ENCODE measurements around the gene SGMS1.

The SGMS1 gene

GRCh38 chr10:50422259-50422658 lies 201.5 kb downstream of the SGMS1 start:
- H3K27me3 Mint-ChIP-seq (ENCODE audit: low read depth) = peaks cover 5% of the 10 kb centered on the region

GRCh38 chr10:50421026-50421719 lies 202.6 kb downstream of the SGMS1 start:
- Mint-ChIP-seq H3K9me3 (no peaks in the 10 kb centered on the region), H3K4me3 (peak overlapping the region in 2 of 3 experiments; percentile 36), H3K27ac (peak overlapping the region in 1 of 3 experiments; percentile 63), H3K27me3 (ENCODE audit: low read depth) (peaks cover 5% of the 10 kb centered on the region), H3K36me3 (ENCODE audit: low read depth) (no peaks in the 10 kb centered on the region), H3K4me1 (peaks cover 5% of the 10 kb centered on the region)
- TF ChIP-seq CTCF (IDR thresholded peaks at IDR 0.05; ENCODE audit: unreplicated experiment in 3 of 3) = peak; percentile 52 to 66 (median 65)

More at GRCh38 chr10:50422259-50422658, 201.5 kb downstream of the SGMS1 start:
- TF ChIP-seq CTCF (IDR thresholded peaks at IDR 0.05; ENCODE audit: unreplicated experiment in 3 of 3) = no peak
- no peaks in the 10 kb centered on the region for H3K36me3 Mint-ChIP-seq (ENCODE audit: low read depth)
- no peaks in the 10 kb centered on the region for H3K9me3 Mint-ChIP-seq
- no peak overlapping the region for H3K27ac Mint-ChIP-seq
- H3K4me3 Mint-ChIP-seq = no peak overlapping the region
- peaks cover 5% of the 10 kb centered on the region for H3K4me1 Mint-ChIP-seq

GRCh38 chr10:50420196-50420595 lies 203.6 kb downstream of the SGMS1 start:
- no peak for TF ChIP-seq CTCF (IDR thresholded peaks at IDR 0.05; ENCODE audit: unreplicated experiment in 3 of 3)
- H3K9me3 Mint-ChIP-seq = no peaks in the 10 kb centered on the region

GRCh38 chr10:50419756-50420155 lies 204.0 kb downstream of the SGMS1 start:
- Mint-ChIP-seq H3K4me3 (no peak overlapping the region), H3K27me3 (ENCODE audit: low read depth) (peaks cover 5% of the 10 kb centered on the region), H3K9me3 (no peaks in the 10 kb centered on the region), H3K36me3 (ENCODE audit: low read depth) (no peaks in the 10 kb centered on the region), H3K4me1 (peaks cover 5% of the 10 kb centered on the region), H3K27ac (no peak overlapping the region)
- TF ChIP-seq CTCF (IDR thresholded peaks at IDR 0.05; ENCODE audit: unreplicated experiment in 3 of 3) = no peak

More at GRCh38 chr10:50420196-50420595, 203.6 kb downstream of the SGMS1 start:
- Mint-ChIP-seq H3K27ac (no peak overlapping the region), H3K4me3 (peak overlapping the region in 1 of 3 experiments; percentile 14), H3K4me1 (peaks cover 5% of the 10 kb centered on the region), H3K36me3 (ENCODE audit: low read depth) (no peaks in the 10 kb centered on the region), H3K27me3 (ENCODE audit: low read depth) (peaks cover 5% of the 10 kb centered on the region)

- no peaks in the 10 kb centered on the region for H3K9me3 Mint-ChIP-seq
- H3K4me1 Mint-ChIP-seq = peaks cover 5% of the 10 kb centered on the region
- no peak for TF ChIP-seq CTCF (IDR thresholded peaks at IDR 0.05; ENCODE audit: unreplicated experiment in 3 of 3)
- H3K36me3 Mint-ChIP-seq (ENCODE audit: low read depth) = no peaks in the 10 kb centered on the region
- H3K27ac Mint-ChIP-seq = no peak overlapping the region
- peaks cover 5% of the 10 kb centered on the region for H3K27me3 Mint-ChIP-seq (ENCODE audit: low read depth)
- peak overlapping the region; percentile 89 to 92 (median 92) for H3K4me3 Mint-ChIP-seq
Measured at GRCh38 chr10:50419091-50419490, 204.7 kb downstream of the SGMS1 start.
